ENCODE measurements around the gene DTX1. TPM values are rescaled to one million over a fixed set of nuclear protein-coding genes. Genes with fewer than 3 reads are reported as not detected.

The DTX1 gene
- total RNA-seq, 1 donor from 2014 or later: 1.1 TPM

- DNase-seq (ENCODE audit: low spot score): no peak
Observed at GRCh38 chr12:113094738-113095137, 38.2 kb downstream of the DTX1 start.

GRCh38 chr12:113095405-113095804 lies 38.9 kb downstream of the DTX1 start:
- DNase-seq (ENCODE audit: low spot score): no peak

GRCh38 chr12:113096675-113097461 lies 40.3 kb downstream of the DTX1 start:
- no peak for DNase-seq (ENCODE audit: low spot score)

- DNase-seq (ENCODE audit: low spot score): no peak
Observed at GRCh38 chr12:113097716-113098440, 41.3 kb downstream of the DTX1 start.

GRCh38 chr12:113098441-113099028 lies 42.0 kb downstream of the DTX1 start:
- DNase-seq (ENCODE audit: low spot score): peak; percentile 90

GRCh38 chr12:113099364-113099763 lies 42.8 kb downstream of the DTX1 start:
- no peak for DNase-seq (ENCODE audit: low spot score)

GRCh38 chr12:113099764-113100163 lies 43.2 kb downstream of the DTX1 start:
- DNase-seq (ENCODE audit: low spot score): no peak

- DNase-seq (ENCODE audit: low spot score): no peak
Observed at GRCh38 chr12:113101751-113102150, 45.2 kb downstream of the DTX1 start.

GRCh38 chr12:113102811-113103210 lies 46.3 kb downstream of the DTX1 start:
- DNase-seq (ENCODE audit: low spot score): no peak

GRCh38 chr12:113103756-113104450 lies 47.4 kb downstream of the DTX1 start:
- DNase-seq (ENCODE audit: low spot score): no peak

- no peak for DNase-seq (ENCODE audit: low spot score)
Observed at GRCh38 chr12:113104953-113105510, 48.5 kb downstream of the DTX1 start.

GRCh38 chr12:113105606-113106271 lies 49.2 kb downstream of the DTX1 start:
- no peak for DNase-seq (ENCODE audit: low spot score)

GRCh38 chr12:113106361-113106760 lies 49.8 kb downstream of the DTX1 start:
- DNase-seq (ENCODE audit: low spot score): no peak

- no peak for DNase-seq (ENCODE audit: low spot score)
Observed at GRCh38 chr12:113108308-113108707, 51.8 kb downstream of the DTX1 start.

- DNase-seq (ENCODE audit: low spot score): no peak
Observed at GRCh38 chr12:113109360-113109759, 52.8 kb downstream of the DTX1 start.

GRCh38 chr12:113109872-113110599 lies 53.5 kb downstream of the DTX1 start:
- DNase-seq (ENCODE audit: low spot score): no peak

- no peak for DNase-seq (ENCODE audit: low spot score)
Observed at GRCh38 chr12:113111247-113111646, 54.7 kb downstream of the DTX1 start.

- DNase-seq (ENCODE audit: low spot score): no peak
Observed at GRCh38 chr12:113112043-113112899, 55.7 kb downstream of the DTX1 start.

GRCh38 chr12:113113397-113113796 lies 56.9 kb downstream of the DTX1 start:
- DNase-seq (ENCODE audit: low spot score): no peak
